ENCODE measurements around the gene NCOA7.

The NCOA7 gene

DNA sequence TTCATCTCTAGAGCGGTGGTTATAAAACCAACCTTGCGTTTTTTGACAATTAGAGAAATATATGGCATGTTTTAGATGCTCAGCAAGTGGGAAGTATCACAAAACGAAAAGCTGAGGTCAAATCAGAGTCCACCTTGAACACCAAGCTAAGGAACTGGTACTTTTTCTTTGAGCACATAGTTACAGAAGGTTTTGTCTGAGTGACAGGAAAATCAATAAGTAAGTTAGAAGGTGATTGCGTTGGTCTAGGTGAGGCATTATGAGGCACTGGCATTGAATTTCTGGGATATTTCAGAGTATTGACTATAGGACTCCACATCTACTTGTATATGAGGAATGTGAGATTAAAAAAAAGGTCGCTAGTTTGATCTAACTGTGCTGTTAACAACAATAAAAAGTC lies 165.2 kb downstream of the NCOA7 start:
- FAIRE-seq = no peak
- no peak for TF ChIP-seq CTCF (IDR thresholded peaks at IDR 0.05; ENCODE audit: insufficient read depth, missing control alignments)
- no peak for DNase-seq (ENCODE audit: insufficient read length, low spot score)

GRCh38 chr6:125956506-125957390 lies 166.0 kb downstream of the NCOA7 start, which contains the start of gene HINT3:
TSS of gene HINT3 (plus strand) at chr6:125956770. CDS start at chr6:125956978, 208 bp downstream.
- FAIRE-seq (no peak), DNase-seq (ENCODE audit: insufficient read length, low spot score) (peak; percentile 72)
- TF ChIP-seq CTCF (IDR thresholded peaks at IDR 0.05; ENCODE audit: insufficient read depth, missing control alignments) = peak; percentile 88

DNA sequence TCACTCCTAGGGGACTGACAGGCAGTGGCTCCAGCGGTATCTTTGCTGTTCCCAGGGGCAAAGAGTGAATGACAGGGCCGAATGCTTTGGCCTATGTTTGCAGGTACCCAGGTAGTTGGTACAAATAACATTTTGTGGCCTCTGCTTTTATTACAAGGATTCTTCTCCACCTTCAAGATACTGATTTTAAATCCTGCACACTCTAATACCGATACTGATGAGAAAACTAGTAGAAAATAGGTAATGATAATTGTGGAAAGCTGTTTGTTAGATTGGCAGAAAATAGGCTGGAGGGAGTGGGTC lies 166.6 kb downstream of the NCOA7 start:
- FAIRE-seq (no peak), DNase-seq (ENCODE audit: insufficient read length, low spot score) (no peak)
- TF ChIP-seq CTCF (IDR thresholded peaks at IDR 0.05; ENCODE audit: insufficient read depth, missing control alignments) = no peak

GRCh38 chr6:125957845-125958244 lies 167.1 kb downstream of the NCOA7 start:
- TF ChIP-seq CTCF (IDR thresholded peaks at IDR 0.05; ENCODE audit: insufficient read depth, missing control alignments) = no peak
- FAIRE-seq (no peak), DNase-seq (ENCODE audit: insufficient read length, low spot score) (no peak)

DNA sequence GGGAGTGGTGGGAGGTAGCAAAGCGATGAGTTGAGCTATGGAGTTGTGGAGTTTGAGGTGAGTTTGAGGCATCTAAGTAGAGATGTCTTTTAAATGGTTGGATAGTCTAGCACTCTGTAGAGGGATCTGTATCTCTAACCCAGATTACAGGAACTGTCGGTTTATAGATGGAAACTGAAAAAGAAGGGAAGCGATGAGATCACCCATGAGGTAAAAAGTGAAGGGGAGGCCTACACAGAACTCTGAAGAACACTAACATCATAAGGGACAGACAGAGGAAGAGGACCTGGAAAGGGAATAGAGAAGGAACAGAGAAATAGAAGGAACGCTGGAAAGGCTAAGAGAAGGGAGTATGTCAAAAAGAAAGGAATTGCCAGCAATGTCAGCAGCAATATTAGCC lies 168.3 kb downstream of the NCOA7 start:
- no peak for TF ChIP-seq CTCF (IDR thresholded peaks at IDR 0.05; ENCODE audit: insufficient read depth, missing control alignments)
- no peak for DNase-seq (ENCODE audit: insufficient read length, low spot score)
- no peak for FAIRE-seq

- FAIRE-seq (no peak), DNase-seq (ENCODE audit: insufficient read length, low spot score) (no peak)
- TF ChIP-seq CTCF (IDR thresholded peaks at IDR 0.05; ENCODE audit: insufficient read depth, missing control alignments) = no peak
These were observed 170.4 kb downstream of the NCOA7 start for GRCh38 chr6:125961117-125961516.

GRCh38 chr6:125962900-125963497 lies 172.2 kb downstream of the NCOA7 start:
- TF ChIP-seq CTCF (IDR thresholded peaks at IDR 0.05; ENCODE audit: insufficient read depth, missing control alignments) = no peak
- FAIRE-seq (no peak), DNase-seq (ENCODE audit: insufficient read length, low spot score) (no peak)
